Medulla oblongata (tissue), 1 donor: ENCODE results near the gene ANTXR1.

Experiments used
- DNase-seq: peaks from one replicate; pipeline ENCODE4 v3.0.0-alpha.2; 2015; ENCODE audit errors: extremely low spot score

Gene ANTXR1

GRCh38 chr2:69003731-69004130, 9.2 kb upstream of the ANTXR1 start:
- no peak for DNase-seq

DNA sequence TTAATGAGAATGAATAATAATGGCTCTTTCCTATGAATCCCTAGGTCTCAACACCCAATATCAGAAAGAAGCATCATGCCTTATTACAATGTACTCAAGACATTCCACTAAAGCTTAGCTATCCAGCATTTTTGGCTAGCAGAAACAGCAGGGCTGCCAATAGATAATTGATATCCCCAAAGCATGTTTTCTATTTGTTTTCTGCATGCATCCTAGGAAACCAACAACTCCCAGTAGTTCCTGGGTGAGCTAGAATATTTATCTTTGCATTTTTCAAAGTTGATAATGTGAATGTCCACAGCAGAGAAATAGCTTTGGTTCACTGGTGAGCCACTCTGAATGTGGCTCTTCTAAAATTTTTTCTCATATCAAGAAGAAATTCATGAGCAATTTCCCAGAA, 5.8 kb upstream of the ANTXR1 start:
- no peak for DNase-seq

DNA sequence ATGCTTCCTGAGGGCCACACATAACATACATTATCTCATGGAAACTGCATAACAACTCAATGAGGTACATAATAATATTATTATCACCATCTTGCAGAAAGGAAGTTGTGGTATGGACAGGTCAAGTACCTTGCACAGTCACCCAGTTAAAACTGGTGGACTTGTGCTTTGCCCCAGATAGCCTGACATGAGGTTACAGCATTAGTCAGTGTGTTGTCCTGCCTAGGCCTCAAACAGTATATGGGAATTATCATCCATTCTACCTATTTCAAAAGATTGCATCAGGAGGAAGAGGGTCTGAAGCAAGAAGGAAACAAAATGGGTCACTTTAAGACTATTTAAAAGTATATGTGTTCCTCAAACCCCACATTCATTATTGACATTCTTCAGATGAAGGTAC, 5.4 kb upstream of the ANTXR1 start:
- no peak for DNase-seq

DNA sequence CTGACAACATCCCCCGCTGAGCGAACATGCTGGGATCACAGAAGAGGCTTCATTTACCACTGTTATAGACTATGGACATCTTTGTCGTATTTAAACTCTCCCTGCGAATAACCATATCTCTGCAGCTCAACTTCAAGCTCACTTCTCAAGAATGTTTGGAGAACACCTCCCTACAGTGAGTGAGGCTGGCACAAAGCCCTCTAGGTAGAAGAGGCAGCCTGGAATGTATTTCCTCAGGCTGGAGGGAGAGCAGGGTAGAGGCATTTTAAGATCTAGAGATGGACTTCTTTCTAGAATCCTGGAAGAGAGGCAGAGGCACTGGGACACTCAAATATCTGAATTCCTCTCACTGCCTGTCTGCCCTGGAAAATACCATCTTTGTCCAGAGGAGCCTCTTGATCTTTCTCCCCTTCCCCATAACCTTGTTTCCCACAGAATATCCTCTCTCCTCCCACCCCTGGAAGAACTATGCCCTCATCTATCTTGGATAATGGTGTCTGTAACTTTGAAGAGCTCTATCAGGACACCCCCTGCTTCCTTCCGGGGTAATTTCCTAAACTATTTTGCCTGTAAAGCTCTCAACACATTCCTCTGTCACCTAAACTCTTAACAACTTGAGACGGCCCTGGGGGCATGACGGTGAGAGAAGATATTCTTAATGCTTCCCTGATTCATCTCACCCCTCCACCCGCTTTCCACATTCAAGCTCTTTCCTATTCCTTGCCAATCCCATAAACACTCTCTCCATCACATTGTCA, 2.4 kb upstream of the ANTXR1 start:
- DNase-seq = no peak

DNA sequence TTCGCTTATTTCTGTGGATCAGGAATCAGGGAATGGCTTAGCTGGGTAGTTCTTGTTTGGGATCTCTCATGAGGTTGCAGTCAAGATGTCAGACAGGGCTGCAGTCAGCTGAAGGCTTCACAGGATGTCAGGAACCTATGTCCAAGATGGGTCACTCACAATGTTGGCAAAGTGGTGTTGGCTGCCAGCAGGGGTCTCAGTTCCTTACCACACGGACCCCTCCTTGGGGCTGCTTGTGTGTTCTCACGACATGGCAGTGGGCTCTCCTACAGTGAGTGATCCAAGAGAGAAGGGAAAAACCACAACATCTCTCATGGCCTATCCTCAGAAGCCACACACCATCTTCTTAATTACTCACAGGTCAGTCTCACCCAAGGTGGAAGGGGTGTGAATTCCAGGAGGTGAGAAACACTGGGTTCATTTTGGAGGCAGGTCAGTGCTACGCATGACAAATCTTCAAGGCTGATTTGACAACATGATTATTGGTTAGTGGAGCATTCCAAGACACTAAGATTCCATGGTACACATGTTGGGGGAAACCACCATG, 1.3 kb upstream of the ANTXR1 start:
- no peak for DNase-seq

DNA sequence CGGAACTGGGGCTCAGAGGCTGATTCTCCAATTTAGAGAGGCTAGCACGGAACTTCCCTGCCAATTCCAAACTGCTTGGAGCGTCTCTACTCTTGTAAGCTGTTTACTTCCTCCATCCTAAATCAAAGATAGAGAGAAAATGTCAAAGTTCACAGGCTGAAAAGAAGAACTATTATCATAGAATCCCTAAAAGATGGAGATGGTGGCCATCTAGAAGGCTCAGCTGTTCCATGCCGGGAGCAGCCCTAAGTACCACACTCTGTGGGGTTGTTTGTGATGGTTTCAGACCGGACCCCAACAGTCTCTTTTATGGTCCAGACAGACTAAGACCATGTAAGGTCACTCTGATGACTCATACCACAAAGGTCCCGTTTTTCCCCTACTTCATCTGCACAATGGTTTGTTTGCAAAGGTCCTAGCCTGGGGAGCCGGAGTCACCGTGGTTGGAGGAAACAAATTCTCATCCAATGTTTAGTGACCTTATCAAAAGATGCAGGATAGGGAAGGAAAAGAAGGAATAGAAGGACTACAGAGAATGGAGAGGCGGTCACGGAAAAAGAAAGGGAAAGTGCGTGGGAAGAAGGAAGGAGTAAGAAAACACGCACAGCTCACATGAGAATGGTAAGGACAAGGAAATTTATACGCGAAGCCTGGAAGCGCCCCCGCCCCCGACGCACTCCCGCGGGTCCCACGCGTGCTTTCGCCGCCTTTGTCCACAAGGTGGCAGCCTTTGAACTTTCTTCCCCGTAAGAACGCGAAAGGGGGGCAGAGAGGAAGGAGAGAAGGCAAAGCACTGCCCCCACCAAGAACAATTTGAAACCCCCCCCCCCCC, 453 bp upstream of the ANTXR1 start:
- peak; percentile 82 for DNase-seq

- DNase-seq = peak; percentile 39
Observed at GRCh38 chr2:69013840-69014821, 1.2 kb downstream of the ANTXR1 start.

- peak; percentile 44 for DNase-seq
Observed at GRCh38 chr2:69017080-69017479, 4.1 kb downstream of the ANTXR1 start.

DNA sequence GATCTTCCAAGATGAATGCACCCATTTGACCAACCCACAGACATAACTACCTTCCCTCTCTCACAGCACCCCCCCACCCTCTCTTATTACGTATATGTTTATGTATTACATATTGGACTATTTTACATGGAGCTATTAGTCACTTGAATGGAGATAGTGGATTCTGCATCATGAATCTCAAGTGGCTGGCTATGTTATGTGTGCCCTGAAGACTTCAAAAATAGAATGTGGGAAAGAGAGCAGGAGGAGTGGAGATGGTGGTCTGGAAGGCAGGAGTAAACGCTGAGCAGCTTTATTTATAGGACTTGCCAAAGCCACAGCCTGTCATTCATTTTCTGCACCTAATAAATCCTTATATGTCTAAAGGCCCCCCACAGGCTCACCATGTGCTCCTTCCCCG, 4.9 kb downstream of the ANTXR1 start:
- DNase-seq = no peak

- DNase-seq = no peak
Observed at GRCh38 chr2:69018678-69019095, 5.7 kb downstream of the ANTXR1 start.

DNA sequence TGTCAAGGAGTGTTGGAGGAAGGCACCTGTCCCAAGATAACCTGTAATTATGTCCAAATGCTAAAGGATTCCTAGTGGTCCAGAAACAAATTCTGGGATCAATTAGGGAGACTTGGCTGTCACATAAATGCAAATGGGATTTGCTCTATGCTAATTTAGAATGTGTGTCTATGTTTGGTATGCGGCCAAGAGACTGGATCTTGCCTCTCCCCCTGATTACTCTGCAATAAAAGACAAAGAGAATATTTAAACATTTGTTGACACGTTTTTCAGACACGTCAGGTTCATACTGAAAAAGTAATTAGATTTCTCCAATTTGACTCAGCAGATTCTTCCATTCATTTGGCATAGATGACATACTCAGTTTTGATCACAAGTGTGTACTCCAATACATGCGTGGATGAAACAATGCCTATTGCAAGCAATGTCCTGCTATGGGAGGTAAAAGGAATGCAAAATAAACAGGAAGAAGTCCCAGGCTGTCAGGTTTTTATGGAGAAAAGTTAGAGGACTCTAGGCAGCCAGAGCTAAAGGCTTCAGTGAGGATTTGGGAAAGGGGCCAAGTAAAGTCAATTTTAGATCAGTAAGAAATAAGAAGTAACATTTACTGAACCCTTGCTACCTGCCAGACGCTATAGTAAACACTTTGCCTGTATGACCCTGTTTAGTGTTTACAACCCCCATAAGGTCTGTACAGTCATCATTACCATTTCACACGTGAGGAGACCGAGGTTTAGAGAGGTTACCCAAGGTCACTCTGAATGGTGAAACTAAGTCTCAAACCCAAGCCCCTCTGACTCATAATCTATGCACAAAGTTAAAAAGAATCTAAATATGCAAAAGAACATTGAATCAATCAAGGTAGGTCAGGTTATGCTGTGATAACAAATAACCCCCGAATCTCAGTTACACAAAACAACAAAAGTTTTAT, 7.8 kb downstream of the ANTXR1 start:
- no peak for DNase-seq

DNA sequence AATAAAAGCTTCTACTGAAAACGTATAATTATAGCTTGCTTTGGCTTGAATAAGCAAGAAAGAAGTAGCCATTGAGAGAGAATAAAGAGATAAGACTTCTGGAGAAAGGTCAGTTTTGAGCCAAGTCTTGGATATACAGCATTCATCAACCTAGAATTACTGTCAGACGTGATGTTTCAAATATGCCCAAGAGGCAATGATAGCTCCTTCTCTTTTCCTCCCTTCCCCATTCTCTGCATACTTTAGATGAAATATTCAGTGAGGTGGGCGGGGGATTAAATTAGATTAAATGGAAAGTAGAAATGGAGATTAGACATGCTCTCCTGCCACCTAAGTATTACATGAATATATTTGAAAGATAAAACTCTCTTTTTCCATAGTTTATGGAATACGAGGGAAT, 8.7 kb downstream of the ANTXR1 start:
- no peak for DNase-seq

DNA sequence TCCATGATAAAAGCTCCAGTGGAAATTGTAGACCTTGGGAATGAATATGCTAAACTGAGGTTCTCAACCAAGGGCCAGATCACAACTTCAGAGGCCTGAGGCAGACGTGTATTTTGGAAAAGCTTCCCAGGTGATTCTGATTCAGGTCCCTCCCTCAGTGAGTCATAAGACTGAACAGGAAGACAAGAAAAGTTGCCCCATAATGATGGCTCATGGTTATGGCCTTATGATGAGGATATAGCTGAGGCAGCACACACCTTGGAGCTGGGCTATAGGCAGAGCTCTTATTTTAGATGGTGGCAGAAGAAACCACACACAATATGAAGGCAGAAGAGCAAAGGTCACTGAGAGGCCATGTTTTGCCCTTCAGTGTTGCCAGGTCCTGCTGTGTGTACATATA, 9.6 kb downstream of the ANTXR1 start:
- DNase-seq = no peak

- no peak for DNase-seq
Observed at GRCh38 chr2:69023236-69023635, 10.3 kb downstream of the ANTXR1 start.

DNA sequence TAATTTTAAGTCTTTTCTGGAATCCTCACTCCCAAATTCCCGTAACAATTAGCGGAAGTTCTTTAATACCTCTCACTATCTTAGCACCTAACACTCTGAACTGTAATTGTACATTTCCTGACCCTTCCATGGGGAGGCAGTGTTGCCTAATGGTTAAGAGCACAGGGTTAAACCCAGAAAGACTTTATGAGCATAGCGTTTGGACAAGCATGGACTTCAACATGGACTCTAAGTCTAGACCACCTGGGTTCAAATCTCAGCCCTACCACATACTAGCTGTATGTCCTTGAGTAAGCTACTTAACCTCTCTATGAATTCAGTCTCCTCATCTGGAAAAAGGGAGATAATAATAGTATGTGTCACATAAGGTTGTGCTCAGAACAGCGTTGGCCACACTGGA, 13.0 kb downstream of the ANTXR1 start:
- peak; percentile 79 for DNase-seq

DNA sequence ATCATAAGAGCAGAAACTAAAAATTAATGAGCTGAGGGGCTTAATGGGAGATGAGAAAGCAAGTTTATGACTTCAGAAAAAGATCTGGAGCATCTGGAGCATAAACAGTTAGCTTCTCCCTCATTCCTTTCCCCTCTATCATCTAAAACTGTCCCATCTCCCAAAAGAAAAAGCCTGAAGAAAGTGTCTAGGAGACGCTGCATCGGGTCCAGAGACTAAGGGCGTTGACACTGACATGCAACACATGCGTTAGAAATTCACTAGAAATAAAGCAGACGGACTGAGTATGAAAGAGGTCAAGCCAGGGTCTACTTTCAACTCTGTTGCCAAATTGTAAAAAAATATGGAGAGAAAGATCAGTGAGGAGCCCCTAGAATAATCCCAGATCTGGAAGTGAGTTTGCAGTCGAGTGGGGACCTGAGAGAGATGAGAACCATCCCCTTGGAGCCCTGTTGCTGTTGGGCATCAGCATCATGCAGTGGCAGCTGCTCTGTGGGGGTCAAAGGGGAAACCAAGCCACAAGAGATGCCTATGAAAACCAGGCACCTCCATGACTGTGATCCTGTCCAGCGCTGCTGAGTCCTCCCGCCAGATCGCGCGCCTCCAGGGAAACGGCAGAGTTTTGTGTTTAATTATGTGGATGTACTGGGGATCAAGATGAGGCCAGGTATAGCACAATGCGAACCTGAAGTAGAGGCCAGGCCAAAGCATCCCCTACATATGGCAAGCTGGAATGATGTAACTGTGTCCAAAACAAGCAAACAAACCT, 13.9 kb downstream of the ANTXR1 start:
- no peak for DNase-seq

GRCh38 chr2:69030800-69031428, 17.9 kb downstream of the ANTXR1 start:
- DNase-seq = no peak

- no peak for DNase-seq
Observed at GRCh38 chr2:69031466-69031865, 18.5 kb downstream of the ANTXR1 start.

DNA sequence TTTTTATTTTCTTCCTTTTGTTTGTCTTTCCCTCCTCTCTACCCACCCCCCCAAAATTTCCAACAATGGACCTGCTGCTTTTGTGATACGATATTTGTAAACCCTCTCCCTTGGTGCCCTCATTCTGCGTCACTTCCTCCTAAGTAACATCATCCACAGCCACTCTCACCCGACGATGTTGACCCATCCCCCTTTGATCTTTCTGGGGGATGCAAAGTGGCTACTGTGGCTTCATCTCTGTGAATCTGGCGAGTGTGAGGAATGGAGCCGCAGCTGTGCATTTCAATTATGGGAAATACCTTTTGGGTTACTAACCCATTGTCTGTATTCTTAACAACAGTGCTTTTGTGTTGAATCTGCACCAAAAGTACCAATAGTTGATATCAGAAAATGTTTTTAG, 19.4 kb downstream of the ANTXR1 start:
- no peak for DNase-seq
